SK-N-MC (cell line): ENCODE results near the gene SPSB3.

Source experiments
- EZH2 ChIP-seq: fragments of 200-600 bp; sonication (generic); IDR thresholded peaks from one replicate; pipeline ENCODE4 v1.6.1; 2017; ENCODE audit warnings: antibody characterized with exemption
- FOXP2 ChIP-seq: optimal IDR thresholded peaks from 2 replicates; pipeline ENCODE3; 2011; ENCODE audit warnings: mild to moderate bottlenecking, moderate library complexity; ENCODE audit not compliant: insufficient read depth; ENCODE audit errors: extremely low read length, control extremely low read depth
- POLR2AphosphoS5 ChIP-seq: IDR thresholded peaks from 2 replicates; pipeline ENCODE4 v1.6.1; 2012; ENCODE audit warnings: mild to moderate bottlenecking, low read depth, low read length, borderline replicate concordance

- TF ChIP-seq EZH2 (no peak), POLR2AphosphoS5 (no peak), FOXP2 (no peak)
Measured at GRCh38 chr16:1766701-1767100, 15.7 kb downstream of the SPSB3 start.
